ENCODE measurements around the gene RPAP3. TPM values are rescaled to one million over a fixed set of nuclear protein-coding genes. Genes with fewer than 3 reads are reported as not detected.

The RPAP3 gene
- total and polyA plus RNA-seq, 9 of the 15 experiments (the other 6 are each of a cell fraction or from before 2014, with no cell fraction given): 40.0 to 92.1 (median 54.1) TPM

GRCh38 chr12:47746073-47746472, 40.2 kb upstream of the RPAP3 start:
- ChIA-PET CTCF (ENCODE audit: low intra/inter-chr PET ratio) (interaction anchor here (0.6 to 5.5 kb wide), 2 partner anchors 32 to 1068 kb away, joined by 3 to 42 read pairs; no protein-coding TSS in a partner anchor), POLR2A (no interaction called here)
- no peaks in the 10 kb centered on the region for H3K79me2 ChIP-seq (ENCODE audit: control insufficient read depth, insufficient read depth, low read length)
- H3K4me2 ChIP-seq (ENCODE audit: insufficient read depth, low read length): no peak overlapping the region
- in situ Hi-C loops (cut with MboI): no loop called here
- intact Hi-C loops (cut with micrococcal nuclease): no loop called here
- ATAC-seq: no peak
- no peak for FAIRE-seq
- BruUV-seq (replicated peaks): no TSS peak
- H3K9me1 ChIP-seq (ENCODE audit: control insufficient read depth, insufficient read depth, low read length): no peaks in the 10 kb centered on the region
- peaks cover 6 to 35% of the 10 kb centered on the region in 2 experiments; a peak in 3 of 5 replicates for H3K4me1 ChIP-seq (replicated peaks in 1 of 2; ENCODE audit: control insufficient read depth in 2 of 2, insufficient read depth in 2 of 2, low read length in 2 of 2)
- 25% methylated on average over 5 of the region's 5 CpGs for WGBS (ENCODE audit: insufficient coverage, low coverage, missing lambda C conversion rate)
- no peak for TF ChIP-seq WHSC1 (IDR thresholded peaks at IDR 0.05; ENCODE audit: low read length)
- TF ChIP-seq CBFB (CRISPR knock-in tag; IDR thresholded peaks at IDR 0.05): no peak
- TF ChIP-seq MLLT1 (IDR thresholded peaks at IDR 0.05): no peak
- TF ChIP-seq PHB (CRISPR knock-in tag; IDR thresholded peaks at IDR 0.05): no peak
- H3K27me3 ChIP-seq (ENCODE audit: control insufficient read depth in 2 of 2, insufficient read depth in 2 of 2, low read length in 2 of 2): peaks cover 30 to 70% of the 10 kb centered on the region in 2 experiments
- H4K20me1 ChIP-seq (replicated peaks; ENCODE audit: control insufficient read depth, insufficient read depth, low read length): no peaks in the 10 kb centered on the region; the same call in 1 of the 2 replicates
- no peaks in the 10 kb centered on the region for H3K36me3 ChIP-seq (ENCODE audit: control insufficient read depth, insufficient read depth, low read length)
- no peaks in the 10 kb centered on the region for H3K9me3 ChIP-seq (replicated peaks; ENCODE audit: control insufficient read depth, insufficient read depth, low read depth, low read length)
- DNase-seq (ENCODE audit: extremely low read depth in 1 of 4, low spot score in 3 of 4): no peak
- no peak overlapping the region for H2AFZ ChIP-seq (ENCODE audit: low read depth, low read length)
- H3K9ac ChIP-seq (ENCODE audit: insufficient read depth in 1 of 2, low read depth in 2 of 2, low read length in 2 of 2): no peak overlapping the region; a peak in 1 of 4 replicates
- H3K27ac ChIP-seq (ENCODE audit: extremely low read depth, low read depth, low read length): no peak overlapping the region
- no peak overlapping the region for H3K4me3 ChIP-seq

All from K562 (cell line).